Heart left ventricle (tissue), 16 donors: Measurements from ENCODE around the gene MMUT. TPM values are rescaled to one million over a fixed set of nuclear protein-coding genes. Genes with fewer than 3 reads are reported as not detected.

Experiments
- ATAC-seq, 4 donors: fragments of 200-7000 bp; cut with Tn5 transposase; one replicate each; pipeline ENCODE4 v1.9.1; 2020 to 2022; ENCODE audit warnings: moderate library complexity in 4 of 4, mild to moderate bottlenecking in 3 of 4, moderate number of reproducible peaks in 1 of 4
- DNase-seq, 5 donors: peaks; one replicate each; pipeline ENCODE4 v3.0.0-alpha.2; 2020
- H3K27ac ChIP-seq, 12 donors: fragments of 200-600 bp; sonication (generic) in 4 of 12; one replicate each; pipeline versions ENCODE4 v1.5.0 to v1.8.0; 2016 to 2022; ENCODE audit warnings: mild to moderate bottlenecking in 2 of 12
- H3K27me3 ChIP-seq, 9 donors: fragments of 200-600 bp; sonication (generic) in 2 of 9; one replicate each; pipeline versions ENCODE4 v1.5.1 to v1.8.0; 2016 to 2022; ENCODE audit warnings: mild to moderate bottlenecking in 3 of 9
- H3K36me3 ChIP-seq, 9 donors: fragments of 200-600 bp; sonication (generic) in 2 of 9; one replicate each; pipeline versions ENCODE4 v1.5.0 to v1.8.0; 2018 to 2022; ENCODE audit warnings: mild to moderate bottlenecking in 2 of 9
- H3K4me1 ChIP-seq, 12 donors: fragments of 200-600 bp; sonication (generic) in 4 of 12; one replicate each; pipeline versions ENCODE4 v1.5.0 to v1.8.0; 2016 to 2022; ENCODE audit warnings: mild to moderate bottlenecking in 3 of 12
- H3K4me3 ChIP-seq, 12 donors: fragments of 200-600 bp; sonication (generic) in 4 of 12; one replicate each; pipeline versions ENCODE4 v1.5.0 to v1.8.0; 2017 to 2022; ENCODE audit warnings: mild to moderate bottlenecking in 9 of 12, moderate library complexity in 4 of 12
- H3K9me3 ChIP-seq, 12 donors: fragments of 200-600 bp; sonication (generic) in 4 of 12; one replicate each; pipeline versions ENCODE4 v1.5.0 to v1.8.0; 2016 to 2022; ENCODE audit warnings: mild to moderate bottlenecking in 1 of 12
- POLR2A ChIP-seq, 2 donors: fragments of 450-650 bp; IDR thresholded peaks; one replicate each; pipeline ENCODE4 v1.6.1; 2017; ENCODE audit warnings: antibody characterized with exemption in 2 of 2, mild to moderate bottlenecking in 2 of 2, moderate library complexity in 2 of 2
- WGBS, 4 donors: extraction: QIAGEN DNeasy Blood & Tissue Kit in 2 of 4; methylation state at CpG; one replicate each; pipeline versions ENCODE4 v1.1.5 to v1.1.7; 2013 to 2018; 5-methylcytosine and 5-hydroxymethylcytosine counted together
- intact Hi-C, 10 donors: fragments of 100-400 bp; cut with DNase I; formaldehyde crosslinking; loops; one replicate each; pipeline versions ENCODE4 v1.11.1 to v1.14.2; 2022
- polyA plus RNA-seq, 2 donors: library from polyadenylated mRNA; stranded (reverse); fragments of 200-250 nt; gene quantifications; one replicate each; pipeline ENCODE4 v1.2.3, GENCODE V29; 2013
- total RNA-seq, 9 donors: library from RNA; depleted of rRNA in 2 of 9; stranded (reverse); fragments of >200 nt in 2 of 9; fragmentation: NEBNext Ultra II Directional in 3 of 9; extraction: Animal tissue kit (Norgen Biotek cat#: 25700) in 3 of 9; gene quantifications; one replicate each; pipeline versions ENCODE4 v1.1.0 to v1.2.4, GENCODE V29; 2016 to 2023
- TF ChIP-seq, protein P1 (sequence below), 12 donors: fragments of 200-600 bp; sonication (generic) in 4 of 12; IDR thresholded peaks; one replicate each; pipeline versions ENCODE4 v1.5.0 to v1.8.0; 2018 to 2022; ENCODE audit warnings: antibody characterized with exemption in 12 of 12, mild to moderate bottlenecking in 5 of 12
- donor health status: ischemic (EF 13 %, LVEDD 7.1; RV severe dilation, severe dysfunction).
- donor health status: healthy with polysubstance abuse.
- donor health status: DM: no; HTN: yes; CAD: no.
- donor health status: DM: no; HTN: no; CAD: no.
- donor health status: ischemic (EF 25% LVEDD 6.9; RV normal size, moderate dysfunction).
- donor health status: ischemic (EF 25% LVEDD 5.7; RV mildly dilated, moderate dysfunction).
- donor health status: healthy.
- donor health status: DM: yes; HTN: yes; CAD: no.
- donor health status: ischemic (EF 35%, LVEDD 5.7; RV mildly dilated, moderate dysfunction).
- donor health status: nonischemic (EF 11% LVEDD 7.7; RV severe dilation, severe dysfunction).
- donor health status: DM: yes; HTN: yes; CAD: no.
- donor health status: PGD.
- donor health status: ischemic (EF 29% LVEDD 5.4; RV normal size, mild dysfunction).
- donor health status: nonischemic (EF 23%, LVEDD 6.1; RV moderate dilation, normal function).

The MMUT gene
- total and polyA plus RNA-seq, 11 donors = 13.7 to 43.6 (median 32.4) TPM

DNA sequence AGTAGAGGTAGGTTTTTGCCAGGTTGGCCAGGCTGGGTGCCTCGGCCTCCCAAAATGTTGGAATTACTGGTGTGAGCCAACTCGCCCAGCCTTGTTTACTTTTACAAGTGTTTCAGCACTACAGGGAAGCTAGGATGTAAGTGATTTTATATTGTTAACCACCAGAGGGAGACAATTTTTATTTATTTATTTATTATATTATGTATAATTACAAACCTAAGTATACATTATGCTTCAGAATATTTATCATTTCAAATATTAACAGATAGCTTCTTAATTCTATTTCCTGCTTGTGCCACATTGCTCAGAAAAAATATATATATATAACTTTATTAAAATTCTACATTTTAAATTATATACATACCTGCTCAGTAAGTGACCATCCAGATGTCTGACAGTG lies 9.8 kb downstream of the MMUT start:
- Histone ChIP-seq H3K27ac (no peak overlapping the region), H3K9me3 (no peaks in the 10 kb centered on the region), H3K4me3 (no peak overlapping the region), H3K36me3 (peaks cover 0 to 100% (median 91%) of the 10 kb centered on the region in 9 donors), H3K27me3 (no peaks in the 10 kb centered on the region), H3K4me1 (no peaks in the 10 kb centered on the region)
- TF ChIP-seq, protein P1, sequence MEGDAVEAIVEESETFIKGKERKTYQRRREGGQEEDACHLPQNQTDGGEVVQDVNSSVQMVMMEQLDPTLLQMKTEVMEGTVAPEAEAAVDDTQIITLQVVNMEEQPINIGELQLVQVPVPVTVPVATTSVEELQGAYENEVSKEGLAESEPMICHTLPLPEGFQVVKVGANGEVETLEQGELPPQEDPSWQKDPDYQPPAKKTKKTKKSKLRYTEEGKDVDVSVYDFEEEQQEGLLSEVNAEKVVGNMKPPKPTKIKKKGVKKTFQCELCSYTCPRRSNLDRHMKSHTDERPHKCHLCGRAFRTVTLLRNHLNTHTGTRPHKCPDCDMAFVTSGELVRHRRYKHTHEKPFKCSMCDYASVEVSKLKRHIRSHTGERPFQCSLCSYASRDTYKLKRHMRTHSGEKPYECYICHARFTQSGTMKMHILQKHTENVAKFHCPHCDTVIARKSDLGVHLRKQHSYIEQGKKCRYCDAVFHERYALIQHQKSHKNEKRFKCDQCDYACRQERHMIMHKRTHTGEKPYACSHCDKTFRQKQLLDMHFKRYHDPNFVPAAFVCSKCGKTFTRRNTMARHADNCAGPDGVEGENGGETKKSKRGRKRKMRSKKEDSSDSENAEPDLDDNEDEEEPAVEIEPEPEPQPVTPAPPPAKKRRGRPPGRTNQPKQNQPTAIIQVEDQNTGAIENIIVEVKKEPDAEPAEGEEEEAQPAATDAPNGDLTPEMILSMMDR (IDR thresholded peaks at IDR 0.05) = peak in 8 of 12 donors; percentile 15 to 36 (median 27)
- TF ChIP-seq POLR2A (IDR thresholded peaks at IDR 0.05) = no peak
- DNase-seq (no peak), ATAC-seq (no peak)
- intact Hi-C loops = no loop called here
- WGBS, 4 donors = 93 to 97% (median 93%) methylated on average over 2 of the region's 2 CpGs

DNA sequence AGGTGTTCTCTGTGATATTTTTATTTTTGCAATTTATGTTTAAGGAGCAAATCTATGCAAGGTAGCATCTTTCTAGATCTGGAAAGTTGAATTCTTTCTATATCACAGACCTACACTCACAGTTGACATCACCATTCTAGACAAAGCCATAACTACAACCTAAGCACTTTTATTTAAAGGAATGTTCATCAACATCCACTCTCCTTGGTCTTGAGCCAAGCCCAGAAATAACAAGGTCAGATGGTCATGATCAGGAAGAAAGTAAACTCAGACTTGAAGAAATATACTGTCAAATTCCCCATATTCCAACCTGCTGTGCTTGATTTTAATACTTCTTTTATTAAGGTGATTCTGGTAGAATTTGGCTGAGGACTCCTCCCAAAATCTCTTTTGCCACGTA lies 32.2 kb downstream of the MMUT start:
- WGBS, 4 donors = 89 to 96% (median 95%) methylated on average over 1 of the region's 1 CpG
- H3K4me3 ChIP-seq = no peak overlapping the region
- H3K27me3 ChIP-seq = no peaks in the 10 kb centered on the region
- H3K36me3 ChIP-seq = peaks cover 0 to 70% (median 50%) of the 10 kb centered on the region in 9 donors
- TF ChIP-seq POLR2A (IDR thresholded peaks at IDR 0.05) = no peak
- TF ChIP-seq, protein P1 (IDR thresholded peaks at IDR 0.05) = no peak
- no peak overlapping the region for H3K27ac ChIP-seq
- no peaks in the 10 kb centered on the region for H3K9me3 ChIP-seq
- intact Hi-C loops = no loop called here
- ATAC-seq (no peak), DNase-seq (no peak)
- no peaks in the 10 kb centered on the region for H3K4me1 ChIP-seq

DNA sequence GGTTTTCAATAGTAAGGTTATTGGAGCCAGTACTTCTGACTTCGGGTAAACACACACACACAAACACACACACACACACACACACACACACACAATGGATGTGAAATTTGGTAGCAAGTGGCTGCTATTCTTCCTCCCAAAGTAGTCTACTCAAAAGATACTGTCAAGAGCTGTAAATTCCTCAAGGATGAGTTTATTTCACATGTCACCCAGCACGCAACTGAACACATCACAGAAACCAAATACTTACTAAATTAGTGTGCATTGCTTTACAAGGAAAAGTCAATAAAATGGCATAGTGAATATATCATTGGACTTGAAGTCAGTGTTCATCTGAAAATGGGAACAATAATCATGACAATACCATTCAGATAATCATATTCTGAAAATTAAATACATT lies 32.9 kb downstream of the MMUT start:
- Histone ChIP-seq H3K9me3 (no peaks in the 10 kb centered on the region), H3K4me3 (no peak overlapping the region), H3K36me3 (peaks cover 0 to 63% (median 44%) of the 10 kb centered on the region in 9 donors), H3K4me1 (no peaks in the 10 kb centered on the region), H3K27ac (no peak overlapping the region), H3K27me3 (no peaks in the 10 kb centered on the region)
- WGBS, 4 donors = 43 to 92% (median 68%) methylated on average over 2 of the region's 2 CpGs
- ATAC-seq (no peak), DNase-seq (no peak)
- intact Hi-C loops = no loop called here
- TF ChIP-seq, protein P1 (IDR thresholded peaks at IDR 0.05) = no peak
- no peak for TF ChIP-seq POLR2A (IDR thresholded peaks at IDR 0.05)

DNA sequence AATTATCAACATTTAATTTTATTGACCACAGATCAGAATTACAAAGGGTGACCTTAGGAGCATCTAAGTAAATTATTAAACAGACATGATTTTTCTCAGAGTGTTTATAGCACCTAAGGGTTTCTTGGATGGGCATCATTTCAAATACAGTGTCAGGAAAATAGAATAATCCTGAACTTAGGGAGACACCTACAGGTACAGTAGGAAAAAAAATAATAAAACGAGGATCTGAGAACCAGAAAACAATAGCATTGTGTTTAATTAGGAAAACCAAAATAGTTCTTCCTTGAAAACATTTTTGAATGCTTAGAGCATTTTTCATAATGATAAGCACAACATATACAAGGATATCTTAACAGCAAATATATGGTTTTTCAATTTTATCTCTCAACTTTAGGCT lies 39.2 kb downstream of the MMUT start:
- Histone ChIP-seq H3K36me3 (peaks cover 0 to 6% (median 0%) of the 10 kb centered on the region in 9 donors), H3K4me3 (no peak overlapping the region), H3K4me1 (no peaks in the 10 kb centered on the region), H3K27ac (no peak overlapping the region), H3K27me3 (no peaks in the 10 kb centered on the region), H3K9me3 (no peaks in the 10 kb centered on the region)
- TF ChIP-seq POLR2A (IDR thresholded peaks at IDR 0.05) = no peak
- TF ChIP-seq, protein P1 (IDR thresholded peaks at IDR 0.05) = no peak
- intact Hi-C loops = no loop called here
- no peak for DNase-seq
- 46 to 59% (median 52%) methylated on average over 1 of the region's 1 CpG for WGBS, 4 donors
- ATAC-seq = no peak
